ENCODE measurements around the gene PCBD1.

The PCBD1 gene

DNA sequence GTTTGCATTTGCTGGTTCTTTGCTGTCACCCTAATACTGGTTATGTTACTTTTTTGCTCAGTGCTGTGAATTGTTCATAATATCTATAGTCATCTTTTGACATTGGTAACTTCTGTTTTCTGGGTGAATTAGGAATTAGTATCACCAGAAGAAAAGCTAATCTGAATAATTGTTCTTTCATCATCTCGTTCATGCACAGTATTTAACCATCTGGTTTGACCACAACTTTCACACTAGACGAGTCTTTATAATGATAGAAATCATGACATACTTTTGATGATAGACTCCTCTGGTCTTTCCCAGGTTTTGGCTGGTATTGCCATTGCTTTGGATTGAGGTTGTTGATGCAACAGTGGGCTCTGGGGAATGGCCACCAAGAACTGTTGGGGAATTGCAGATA, 47.5 kb downstream of the PCBD1 start:
- Mint-ChIP-seq H3K4me3 (no peak overlapping the region), H3K9me3 (no peaks in the 10 kb centered on the region), H3K36me3 (peaks cover 47% of the 10 kb centered on the region), H3K27me3 (no peaks in the 10 kb centered on the region), H3K4me1 (peaks cover 28% of the 10 kb centered on the region), H3K27ac (no peak overlapping the region)

DNA sequence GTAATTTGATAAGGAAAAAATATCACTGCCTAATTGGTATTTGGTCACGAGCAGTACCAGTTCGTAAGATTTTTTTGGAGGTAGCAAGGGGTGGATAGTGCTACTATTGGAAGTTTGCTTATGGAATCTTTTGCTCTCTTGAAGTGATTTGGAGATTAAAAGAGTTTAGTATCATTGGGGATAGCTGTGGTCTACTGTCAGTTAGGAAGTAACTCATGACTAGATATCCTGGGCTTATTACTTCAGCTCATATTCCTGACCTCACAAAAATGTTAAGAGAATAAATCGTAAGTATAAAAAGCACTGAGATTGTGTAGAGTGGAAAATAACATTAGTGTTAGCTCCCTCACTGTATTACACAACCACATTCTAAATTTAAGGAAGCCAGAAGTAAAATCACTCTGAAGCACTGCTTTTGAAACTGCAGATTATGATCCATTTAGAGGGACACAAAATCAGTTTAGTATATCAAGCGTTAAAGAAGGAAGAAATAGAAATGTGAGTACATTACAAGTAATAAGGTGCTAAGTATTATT, 50.0 kb downstream of the PCBD1 start:
- Mint-ChIP-seq H3K27me3 (no peaks in the 10 kb centered on the region), H3K4me3 (no peak overlapping the region), H3K4me1 (peaks cover 44% of the 10 kb centered on the region), H3K9me3 (no peaks in the 10 kb centered on the region), H3K27ac (no peak overlapping the region), H3K36me3 (peaks cover 47% of the 10 kb centered on the region)

DNA sequence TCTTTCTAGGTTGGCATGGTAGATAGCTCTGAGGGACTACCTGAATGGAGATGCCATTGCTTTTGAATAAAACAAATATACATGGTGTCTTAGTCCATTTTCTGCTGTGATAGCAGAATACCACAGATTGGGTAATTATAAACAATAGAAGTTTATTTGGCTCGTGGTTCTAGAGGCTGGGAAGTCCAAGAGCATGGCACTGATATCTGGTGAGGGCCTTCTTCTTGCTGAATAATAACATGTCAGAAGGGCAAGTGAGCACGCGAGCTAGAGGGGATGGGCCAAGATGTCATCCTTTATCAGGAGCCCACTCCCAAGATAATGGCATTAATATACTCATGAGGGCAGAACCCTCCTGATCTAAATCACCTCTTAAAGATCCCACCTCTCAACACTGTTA, 50.7 kb downstream of the PCBD1 start:
- peaks cover 51% of the 10 kb centered on the region for H3K4me1 Mint-ChIP-seq

DNA sequence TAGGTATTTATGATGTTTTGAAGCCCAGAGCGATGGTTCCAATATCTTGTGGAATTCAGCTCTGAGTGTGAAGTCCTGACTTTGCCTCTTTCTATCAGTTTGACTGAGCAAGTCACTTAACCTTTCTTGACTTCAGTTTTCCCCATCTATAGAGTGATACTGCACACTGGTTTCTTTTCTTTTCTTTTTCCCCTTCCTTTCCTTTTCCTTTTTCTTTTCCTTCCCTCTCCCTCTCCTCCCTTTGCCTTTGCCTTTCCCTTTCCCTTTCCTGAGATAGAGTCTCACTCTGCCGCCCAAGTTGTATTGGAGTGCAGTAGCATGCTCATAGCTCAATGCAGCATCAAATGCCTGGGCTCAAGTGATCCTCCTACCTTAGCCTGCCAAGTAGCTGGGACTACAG, 52.0 kb downstream of the PCBD1 start:
- H3K4me3 Mint-ChIP-seq: no peak overlapping the region
- H3K36me3 Mint-ChIP-seq: peaks cover 42% of the 10 kb centered on the region
- H3K9me3 Mint-ChIP-seq: no peaks in the 10 kb centered on the region
- no peak overlapping the region for H3K27ac Mint-ChIP-seq
- H3K4me1 Mint-ChIP-seq: peaks cover 55% of the 10 kb centered on the region
- no peaks in the 10 kb centered on the region for H3K27me3 Mint-ChIP-seq

More for the DNA sequence above, 50.7 kb downstream of the PCBD1 start:
- Mint-ChIP-seq H3K36me3 (peaks cover 46% of the 10 kb centered on the region), H3K27ac (no peak overlapping the region), H3K4me3 (no peak overlapping the region), H3K9me3 (no peaks in the 10 kb centered on the region), H3K27me3 (no peaks in the 10 kb centered on the region)

DNA sequence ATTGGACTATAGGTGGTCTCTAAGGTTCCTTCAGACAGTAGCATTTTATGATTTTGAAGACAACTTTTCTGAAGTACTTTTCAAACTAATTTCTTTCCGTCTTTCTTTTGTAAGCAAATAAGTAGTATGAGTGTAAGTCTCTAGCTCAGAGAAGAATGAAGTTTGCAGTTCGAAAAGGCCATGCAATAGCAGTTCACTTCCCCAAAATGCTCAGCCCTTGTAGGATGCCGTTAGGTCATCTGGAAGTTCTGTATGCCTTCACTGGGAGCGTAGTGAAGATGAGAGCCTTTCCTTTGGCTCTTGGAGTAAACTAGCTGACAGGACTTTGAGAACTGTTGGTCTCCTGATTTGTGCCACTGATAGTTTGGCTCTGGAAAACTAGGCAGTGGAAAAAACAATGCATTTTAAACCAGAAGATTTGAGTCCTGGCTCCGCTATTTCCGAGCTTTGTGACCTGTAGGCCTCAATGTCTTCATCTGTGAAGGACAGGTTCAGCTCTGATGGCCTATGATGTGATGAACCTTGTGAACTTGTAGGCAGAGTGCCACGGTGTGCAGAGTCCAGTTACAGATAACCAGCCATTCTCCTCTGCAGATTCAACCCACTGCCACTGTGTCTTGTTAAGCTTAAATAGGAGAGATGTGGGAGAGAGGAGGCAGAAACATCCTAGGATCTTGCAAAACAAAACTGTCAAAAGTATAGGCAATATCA, 53.8 kb downstream of the PCBD1 start:
- Mint-ChIP-seq H3K4me3 (no peak overlapping the region), H3K36me3 (peaks cover 40% of the 10 kb centered on the region), H3K4me1 (peaks cover 57% of the 10 kb centered on the region)

DNA sequence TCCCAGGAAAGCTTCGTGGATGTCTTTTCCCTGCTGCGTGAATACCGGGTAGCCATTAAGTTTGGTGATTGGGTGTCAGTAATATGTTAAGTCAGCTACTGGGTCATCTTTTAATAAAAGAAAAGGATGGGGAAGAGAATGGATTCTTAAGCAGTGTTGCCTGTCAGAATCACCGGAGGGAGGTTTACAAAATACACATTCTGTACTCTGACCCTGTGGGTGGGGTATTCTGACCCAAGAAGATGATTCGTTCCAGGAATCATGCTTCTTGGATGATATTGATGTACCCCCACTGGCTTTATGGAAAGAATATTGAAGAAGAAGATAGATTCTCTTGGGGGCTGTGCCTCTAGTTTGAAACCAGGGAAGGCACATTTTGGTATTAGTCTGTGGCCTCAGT, 54.3 kb downstream of the PCBD1 start:
- Mint-ChIP-seq H3K4me1 (peaks cover 57% of the 10 kb centered on the region), H3K4me3 (no peak overlapping the region), H3K27me3 (no peaks in the 10 kb centered on the region), H3K27ac (peak overlapping the region; percentile 43), H3K9me3 (no peaks in the 10 kb centered on the region), H3K36me3 (peaks cover 40% of the 10 kb centered on the region)

More for the DNA sequence above, 53.8 kb downstream of the PCBD1 start:
- no peaks in the 10 kb centered on the region for H3K27me3 Mint-ChIP-seq
- peak overlapping the region; percentile 35 for H3K27ac Mint-ChIP-seq
- no peaks in the 10 kb centered on the region for H3K9me3 Mint-ChIP-seq

DNA sequence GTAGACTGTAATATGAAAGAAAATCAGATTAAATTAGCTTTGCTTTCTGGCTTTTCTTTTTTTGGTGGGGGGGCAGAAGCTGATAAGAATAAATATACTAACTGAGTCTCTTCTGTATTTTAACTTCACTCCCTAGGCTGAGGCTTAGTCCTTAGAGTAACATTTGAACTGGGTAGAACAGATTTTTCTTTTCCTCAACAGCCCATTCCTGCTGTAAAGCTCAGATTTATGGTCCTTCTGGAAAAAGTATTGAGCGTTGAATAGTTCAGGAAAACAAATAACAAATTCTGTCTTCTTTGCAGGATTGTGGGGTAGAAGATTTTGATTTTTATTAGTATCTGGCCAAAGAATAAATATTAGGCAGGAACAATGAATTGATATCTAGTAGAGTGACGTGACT, 54.8 kb downstream of the PCBD1 start:
- H3K36me3 Mint-ChIP-seq: peaks cover 40% of the 10 kb centered on the region
- H3K27me3 Mint-ChIP-seq: no peaks in the 10 kb centered on the region
- H3K9me3 Mint-ChIP-seq: no peaks in the 10 kb centered on the region
- peak overlapping the region; percentile 43 for H3K27ac Mint-ChIP-seq
- peak overlapping the region; percentile 31 for H3K4me3 Mint-ChIP-seq
- H3K4me1 Mint-ChIP-seq: peaks cover 57% of the 10 kb centered on the region
